DOHH2 (cell line): ENCODE results near the gene SLAIN1.

ENCODE experiments used
- H3F3A ChIP-seq: fragments of 200-600 bp; sonication (generic), shearing (Covaris generic); 2 replicates; pipeline ENCODE4 v1.6.0; 2016; ENCODE audit warnings: antibody characterized with exemption, mild to moderate bottlenecking; ENCODE audit not compliant: control insufficient read depth, insufficient read depth
- H3K27ac ChIP-seq: fragments of 200-600 bp; sonication (generic); 2 replicates; pipeline ENCODE4 v1.5.1; 2014; ENCODE audit warnings: low read depth, mild to moderate bottlenecking, low read length, moderate library complexity
- H3K27me3 ChIP-seq: fragments of 200-600 bp; sonication (generic); 2 replicates; pipeline ENCODE4 v1.6.1; 2014; ENCODE audit warnings: mild to moderate bottlenecking, low read length, mixed read lengths; ENCODE audit not compliant: control insufficient read depth
- H3K36me3 ChIP-seq: fragments of 200-600 bp; sonication (generic); 2 replicates; pipeline ENCODE4 v1.6.1; 2014; ENCODE audit warnings: mild to moderate bottlenecking, low read length, moderate library complexity, mixed read lengths; ENCODE audit not compliant: control insufficient read depth
- H3K4me1 ChIP-seq: fragments of 200-600 bp; sonication (generic); 2 replicates; pipeline ENCODE4 v1.6.1; 2014; ENCODE audit warnings: mild to moderate bottlenecking, low read length, mixed read lengths; ENCODE audit not compliant: control insufficient read depth
- H3K4me2 ChIP-seq: fragments of 200-600 bp; sonication (generic); 2 replicates; pipeline ENCODE4 v1.6.0; 2014; ENCODE audit warnings: mild to moderate bottlenecking, low read length, moderate library complexity
- H3K4me3 ChIP-seq: fragments of 200-600 bp; sonication (generic); 2 replicates; pipeline ENCODE4 v1.5.1; 2014; ENCODE audit warnings: mild to moderate bottlenecking, low read length, mixed read lengths
- H3K79me2 ChIP-seq: fragments of 200-600 bp; sonication (generic); 2 replicates; pipeline ENCODE4 v1.6.1; 2014; ENCODE audit warnings: mild to moderate bottlenecking, low read length, mixed read lengths; ENCODE audit not compliant: control insufficient read depth
- H3K9me2 ChIP-seq: fragments of 200-600 bp; sonication (generic); replicated peaks from 2 replicates; pipeline ENCODE4 v1.6.1; 2014; ENCODE audit warnings: mild to moderate bottlenecking, low read length, mixed read lengths; ENCODE audit not compliant: control insufficient read depth
- H3K9me3 ChIP-seq: fragments of 200-600 bp; sonication (generic); 2 replicates; pipeline ENCODE4 v1.6.1; 2014; ENCODE audit warnings: antibody characterized with exemption, low read length, mixed read lengths; ENCODE audit not compliant: control insufficient read depth, insufficient read depth
- H4K20me1 ChIP-seq: fragments of 200-600 bp; sonication (generic); 2 replicates; pipeline ENCODE4 v1.6.0; 2014; ENCODE audit warnings: low read depth, mild to moderate bottlenecking, antibody characterized with exemption, low read length, moderate library complexity; ENCODE audit not compliant: control insufficient read depth, insufficient read depth
- EZH2phosphoT487 ChIP-seq: fragments of 200-600 bp; sonication (generic); IDR thresholded peaks from 2 replicates; pipeline ENCODE4 v1.6.1; 2017; ENCODE audit warnings: borderline replicate concordance, mild to moderate bottlenecking, antibody characterized with exemption, low read length, moderate library complexity, mixed read lengths
- TF ChIP-seq, protein P1 (sequence below): fragments of 200-600 bp; sonication (generic); IDR thresholded peaks from one replicate; pipeline ENCODE4 v1.5.1; 2014; ENCODE audit warnings: antibody characterized with exemption, mild to moderate bottlenecking, low read depth, low read length; ENCODE audit not compliant: poor library complexity, severe bottlenecking

Gene SLAIN1

DNA sequence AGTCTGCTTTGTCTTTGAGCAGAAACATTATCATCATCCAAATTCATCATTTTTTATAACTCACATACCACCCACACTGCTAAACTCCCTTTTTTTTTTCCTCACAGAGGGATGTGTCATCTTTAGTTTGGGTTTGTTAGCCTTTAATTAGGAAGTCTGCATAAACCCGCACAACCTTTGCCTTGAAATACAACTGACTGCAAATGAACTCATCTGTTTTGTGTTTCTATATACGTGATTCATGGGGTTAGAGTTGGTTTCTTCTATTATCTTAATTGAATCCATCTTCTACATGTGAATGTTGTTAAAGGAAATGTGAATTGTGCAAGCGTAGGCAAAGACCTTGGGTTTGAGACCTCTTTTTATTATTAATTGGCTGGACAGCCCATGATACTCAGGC, 102.7 kb downstream of the SLAIN1 start:
- TF ChIP-seq EZH2phosphoT487, result no peak
- TF ChIP-seq, protein P1, sequence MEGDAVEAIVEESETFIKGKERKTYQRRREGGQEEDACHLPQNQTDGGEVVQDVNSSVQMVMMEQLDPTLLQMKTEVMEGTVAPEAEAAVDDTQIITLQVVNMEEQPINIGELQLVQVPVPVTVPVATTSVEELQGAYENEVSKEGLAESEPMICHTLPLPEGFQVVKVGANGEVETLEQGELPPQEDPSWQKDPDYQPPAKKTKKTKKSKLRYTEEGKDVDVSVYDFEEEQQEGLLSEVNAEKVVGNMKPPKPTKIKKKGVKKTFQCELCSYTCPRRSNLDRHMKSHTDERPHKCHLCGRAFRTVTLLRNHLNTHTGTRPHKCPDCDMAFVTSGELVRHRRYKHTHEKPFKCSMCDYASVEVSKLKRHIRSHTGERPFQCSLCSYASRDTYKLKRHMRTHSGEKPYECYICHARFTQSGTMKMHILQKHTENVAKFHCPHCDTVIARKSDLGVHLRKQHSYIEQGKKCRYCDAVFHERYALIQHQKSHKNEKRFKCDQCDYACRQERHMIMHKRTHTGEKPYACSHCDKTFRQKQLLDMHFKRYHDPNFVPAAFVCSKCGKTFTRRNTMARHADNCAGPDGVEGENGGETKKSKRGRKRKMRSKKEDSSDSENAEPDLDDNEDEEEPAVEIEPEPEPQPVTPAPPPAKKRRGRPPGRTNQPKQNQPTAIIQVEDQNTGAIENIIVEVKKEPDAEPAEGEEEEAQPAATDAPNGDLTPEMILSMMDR, result no peak

DNA sequence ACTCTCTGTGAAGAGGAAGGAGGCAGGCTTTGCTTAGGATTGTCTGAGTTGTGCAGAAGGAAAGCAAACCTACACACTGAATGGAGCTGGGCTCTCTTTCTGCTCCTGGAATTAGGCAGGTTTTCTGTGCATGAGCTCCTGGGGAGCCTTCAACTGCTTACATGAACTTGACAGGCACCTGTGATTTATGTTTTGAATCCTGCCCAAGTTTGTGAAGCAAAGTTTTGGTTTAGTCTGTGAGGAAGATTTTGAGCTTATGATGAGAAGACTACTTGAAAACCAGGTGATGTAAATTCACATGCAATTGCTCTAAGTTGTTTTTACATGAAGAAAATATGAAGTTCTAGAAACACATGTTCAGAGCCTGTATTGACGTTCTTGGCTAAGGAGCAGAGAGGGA, 109.0 kb downstream of the SLAIN1 start:
- H3K4me3 ChIP-seq, result no peak overlapping the region
- no peaks in the 10 kb centered on the region for H4K20me1 ChIP-seq
- H3K79me2 ChIP-seq, result no peaks in the 10 kb centered on the region
- no peaks in the 10 kb centered on the region for H3K4me1 ChIP-seq
- H3K27ac ChIP-seq, result no peak overlapping the region
- no peaks in the 10 kb centered on the region; the same call in 1 of the 2 replicates for H3K27me3 ChIP-seq
- H3F3A ChIP-seq, result no peaks in the 10 kb centered on the region
- H3K9me3 ChIP-seq, result no peaks in the 10 kb centered on the region
- no peak overlapping the region for H3K4me2 ChIP-seq
- H3K9me2 ChIP-seq, result no peaks in the 10 kb centered on the region
- no peaks in the 10 kb centered on the region for H3K36me3 ChIP-seq
- TF ChIP-seq, protein P1, result no peak
- TF ChIP-seq EZH2phosphoT487, result no peak

More for the DNA sequence above, 102.7 kb downstream of the SLAIN1 start:
- Histone ChIP-seq H3K4me1 (no peaks in the 10 kb centered on the region), H3K4me2 (no peak overlapping the region), H3K27ac (no peak overlapping the region), H3K27me3 (no peaks in the 10 kb centered on the region), H3F3A (no peaks in the 10 kb centered on the region), H3K79me2 (no peaks in the 10 kb centered on the region), H3K4me3 (no peak overlapping the region), H4K20me1 (no peaks in the 10 kb centered on the region), H3K9me3 (no peaks in the 10 kb centered on the region), H3K36me3 (no peaks in the 10 kb centered on the region), H3K9me2 (no peaks in the 10 kb centered on the region)

DNA sequence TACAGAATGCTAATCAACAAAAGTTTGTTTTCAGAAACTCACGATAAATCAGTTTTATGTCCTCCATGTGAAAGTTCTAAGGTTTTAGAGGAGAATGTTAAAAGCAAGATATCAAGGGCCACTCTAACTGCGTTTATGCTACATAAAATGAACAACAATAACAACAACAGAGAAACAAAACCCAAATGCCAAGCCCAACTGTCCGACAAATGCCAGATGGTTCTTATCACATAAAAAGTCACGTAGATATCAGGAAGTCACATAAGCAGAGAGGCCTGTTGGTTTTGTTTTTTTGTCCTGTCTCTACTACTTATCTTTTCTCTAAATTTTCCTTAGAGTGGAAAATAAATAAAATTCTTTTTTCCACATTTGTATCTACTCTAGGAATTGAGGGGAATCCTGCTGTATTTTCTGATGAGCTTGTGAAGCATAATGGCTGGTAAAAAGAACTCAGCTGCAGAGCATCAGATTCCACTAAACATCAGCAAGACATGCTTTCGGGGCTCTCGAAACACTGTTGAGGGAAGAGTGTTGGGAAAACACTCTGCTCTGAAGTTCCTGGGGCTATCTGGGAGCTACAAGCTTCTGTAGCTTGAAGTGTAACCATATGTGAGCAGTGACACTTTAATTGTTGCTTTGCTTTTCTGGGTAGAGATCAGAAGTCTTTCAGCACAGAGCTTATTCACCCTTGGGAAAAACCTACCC, 110.1 kb downstream of the SLAIN1 start:
- Histone ChIP-seq H3K36me3 (no peaks in the 10 kb centered on the region), H3K4me1 (no peaks in the 10 kb centered on the region), H3K27ac (no peak overlapping the region), H3K9me3 (no peaks in the 10 kb centered on the region), H3F3A (no peaks in the 10 kb centered on the region), H3K9me2 (no peaks in the 10 kb centered on the region), H3K4me3 (no peak overlapping the region), H3K27me3 (no peaks in the 10 kb centered on the region; the same call in 1 of the 2 replicates), H4K20me1 (no peaks in the 10 kb centered on the region), H3K79me2 (no peaks in the 10 kb centered on the region), H3K4me2 (no peak overlapping the region)
- no peak for TF ChIP-seq EZH2phosphoT487
- TF ChIP-seq, protein P1, result no peak
